Kidney (tissue), 14 donors: Measurements from ENCODE around the gene TGFB1. TPM values are rescaled to one million over a fixed set of nuclear protein-coding genes. Genes with fewer than 3 reads are reported as not detected.

Experiments
- DNase-seq, 5 donors: peaks; one replicate each; pipeline ENCODE4 v3.0.0-alpha.2; 2013 to 2020
- FAIRE-seq: peaks from 2 replicates; lab custom pipeline; 2012; peaks lifted over from hg19 to GRCh38; lab: Jason Lieb, UNC
- H3K27ac ChIP-seq, 2 donors: one replicate each; pipeline ENCODE4 v1.7.0; 2013; ENCODE audit warnings: low read depth in 2 of 2, low read length in 2 of 2, inconsistent platforms in 1 of 2
- H3K27me3 ChIP-seq: one replicate; pipeline ENCODE4 v1.7.1; 2013; ENCODE audit warnings: low read length, inconsistent platforms; ENCODE audit not compliant: control insufficient read depth, insufficient read depth
- H3K36me3 ChIP-seq, 3 donors: one replicate each; pipeline versions ENCODE4 v1.7.0 to v1.7.1; 2013; ENCODE audit warnings: low read length in 3 of 3, control low read depth in 1 of 3, inconsistent platforms in 1 of 3; ENCODE audit not compliant: insufficient read depth in 3 of 3, control insufficient read depth in 2 of 3
- H3K4me1 ChIP-seq, 3 donors: one replicate each; pipeline versions ENCODE4 v1.7.0 to v1.7.1; 2013; ENCODE audit warnings: low read length in 3 of 3, inconsistent platforms in 1 of 3, low read depth in 1 of 3; ENCODE audit not compliant: control insufficient read depth in 2 of 3, insufficient read depth in 2 of 3
- H3K4me3 ChIP-seq, 3 donors: one replicate each; pipeline versions ENCODE4 v1.7.0 to v1.8.1; 2013; ENCODE audit warnings: low read length in 3 of 3, control low read depth in 1 of 3, inconsistent platforms in 1 of 3
- H3K9ac ChIP-seq, 3 donors: one replicate each; pipeline versions ENCODE4 v1.7.0 to v1.7.1; 2013; ENCODE audit warnings: low read length in 3 of 3, control low read depth in 1 of 3, inconsistent platforms in 1 of 3
- H3K9me3 ChIP-seq, 3 donors: one replicate each; pipeline versions ENCODE4 v1.7.0 to v1.7.1; 2013; ENCODE audit warnings: low read length in 3 of 3, control low read depth in 1 of 3, inconsistent platforms in 1 of 3; ENCODE audit not compliant: control insufficient read depth in 2 of 3, insufficient read depth in 1 of 3
- CTCF ChIP-seq: IDR thresholded peaks from 3 replicates; pipeline ENCODE4 v1.5.1; 2012; ENCODE audit warnings: mild to moderate bottlenecking, moderate library complexity, borderline replicate concordance; ENCODE audit not compliant: insufficient read depth; ENCODE audit errors: extremely low read depth
- intact Hi-C: fragments of 100-400 bp; cut with DNase I; formaldehyde crosslinking; loops from one replicate; pipeline ENCODE4 v1.11.1; 2022
- polyA plus RNA-seq: library from polyadenylated mRNA; stranded (reverse); fragments of 350-450 nt; fragmentation: Illumina TruSeq; extraction: RNeasy Lipid Tissue Mini Kit (QIAGEN cat#74804); gene quantifications from one replicate; pipeline ENCODE4 v1.2.3, GENCODE V29; 2014; ENCODE audit warnings: low read depth, low replicate concordance; ENCODE audit not compliant: insufficient read depth
- total RNA-seq: library from RNA; stranded (reverse); fragmentation: NEBNext Ultra II Directional; extraction: Animal tissue kit (Norgen Biotek cat#: 25700); gene quantifications from one replicate; pipeline ENCODE4 v1.2.1, GENCODE V29; 2021
- donor health status: control.
- donor health status: control.
- donor health status: control.
- donor health status: control.
- donor health status: control.
- donor health status: DM: yes; HTN: yes; CAD: no.
- donor health status: Normal renal cell carcinoma (clear cell type).

TGFB1 gene
- total and polyA plus RNA-seq, 2 donors from 2014 or later: 19.1 to 48.0 TPM

GRCh38 chr19:41399525-41399924 lies 45.8 kb upstream of the TGFB1 start:
- H3K9me3 ChIP-seq: no peaks in the 10 kb centered on the region
- no peak overlapping the region for H3K4me3 ChIP-seq
- peaks cover 0 to 3% (median 0%) of the 10 kb centered on the region in 3 donors for H3K36me3 ChIP-seq
- H3K9ac ChIP-seq: no peak overlapping the region
- DNase-seq: no peak
- FAIRE-seq: no peak
- TF ChIP-seq CTCF: no peak
- H3K27ac ChIP-seq: no peak overlapping the region
- no peaks in the 10 kb centered on the region for H3K27me3 ChIP-seq
- intact Hi-C loops: no loop called here
- peaks cover 0 to 25% (median 7%) of the 10 kb centered on the region in 3 donors for H3K4me1 ChIP-seq

GRCh38 chr19:41399091-41399490 lies 45.4 kb upstream of the TGFB1 start:
- Histone ChIP-seq H3K4me1 (peaks cover 0 to 25% (median 7%) of the 10 kb centered on the region in 3 donors), H3K9me3 (no peaks in the 10 kb centered on the region), H3K36me3 (peaks cover 0 to 3% (median 0%) of the 10 kb centered on the region in 3 donors), H3K27me3 (no peaks in the 10 kb centered on the region), H3K9ac (peak overlapping the region in 1 of 3 donors; percentile 22), H3K27ac (no peak overlapping the region), H3K4me3 (peak overlapping the region in 1 of 3 donors; percentile 100)
- FAIRE-seq: no peak
- intact Hi-C loops: no loop called here
- TF ChIP-seq CTCF: no peak
- DNase-seq: no peak

- H3K9me3 ChIP-seq: no peaks in the 10 kb centered on the region
- no peak for TF ChIP-seq CTCF
- peak overlapping the region; percentile 92 to 94 (median 93) for H3K9ac ChIP-seq
- FAIRE-seq: no peak
- DNase-seq: no peak
- peaks cover 0 to 24% (median 7%) of the 10 kb centered on the region in 3 donors for H3K4me1 ChIP-seq
- intact Hi-C loops: no loop called here
- peaks cover 0 to 3% (median 0%) of the 10 kb centered on the region in 3 donors for H3K36me3 ChIP-seq
- no peak overlapping the region for H3K27ac ChIP-seq
- H3K4me3 ChIP-seq: peak overlapping the region; percentile 92 to 100 (median 95)
- no peaks in the 10 kb centered on the region for H3K27me3 ChIP-seq
Observed at GRCh38 chr19:41398598-41398997, 44.9 kb upstream of the TGFB1 start.

GRCh38 chr19:41398050-41398418 lies 44.3 kb upstream of the TGFB1 start:
- DNase-seq: no peak
- peak overlapping the region; percentile 92 to 94 (median 93) for H3K9ac ChIP-seq
- H3K4me1 ChIP-seq: peaks cover 0 to 19% (median 7%) of the 10 kb centered on the region in 3 donors
- H3K27ac ChIP-seq: peak overlapping the region in 1 of 2 donors; percentile 91
- H3K9me3 ChIP-seq: no peaks in the 10 kb centered on the region
- intact Hi-C loops: no loop called here
- FAIRE-seq: no peak
- no peak for TF ChIP-seq CTCF
- no peaks in the 10 kb centered on the region for H3K27me3 ChIP-seq
- peak overlapping the region; percentile 92 to 100 (median 95) for H3K4me3 ChIP-seq
- H3K36me3 ChIP-seq: peaks cover 0 to 3% (median 0%) of the 10 kb centered on the region in 3 donors
